GM23248 (cell line): Measurements from ENCODE around the gene EIPR1. TPM values are rescaled to one million over a fixed set of nuclear protein-coding genes. Genes with fewer than 3 reads are reported as not detected.

Experiments
- DNase-seq: peaks from one replicate; pipeline ENCODE4 v3.0.0-alpha.2; 2015
- H2AFZ ChIP-seq: fragments of 200-600 bp; sonication (generic); 2 replicates; pipeline ENCODE4 v1.6.1; 2016; ENCODE audit warnings: antibody characterized with exemption
- H3F3A ChIP-seq: fragments of 200-600 bp; sonication (generic); 2 replicates; pipeline ENCODE4 v1.6.1; 2016; ENCODE audit warnings: mild to moderate bottlenecking, antibody characterized with exemption, mixed run types; ENCODE audit not compliant: insufficient read depth
- H3K27ac ChIP-seq: fragments of 200-600 bp; sonication (generic); 2 replicates; pipeline ENCODE4 v1.5.1; 2016; ENCODE audit warnings: mild to moderate bottlenecking
- H3K27me3 ChIP-seq: fragments of 200-600 bp; sonication (generic); replicated peaks from 2 replicates; pipeline ENCODE4 v1.6.1; 2016; ENCODE audit warnings: mild to moderate bottlenecking; ENCODE audit not compliant: insufficient read depth
- H3K36me3 ChIP-seq: fragments of 200-600 bp; sonication (generic); 2 replicates; pipeline ENCODE4 v1.6.1; 2016; ENCODE audit warnings: low read depth, mild to moderate bottlenecking
- H3K4me1 ChIP-seq: fragments of 200-600 bp; sonication (generic); 2 replicates; pipeline ENCODE4 v1.6.1; 2016; ENCODE audit warnings: mild to moderate bottlenecking; ENCODE audit not compliant: insufficient read depth
- H3K4me2 ChIP-seq: fragments of 200-600 bp; sonication (generic); one replicate; pipeline ENCODE4 v1.6.1; 2016; ENCODE audit warnings: mild to moderate bottlenecking; ENCODE audit not compliant: unreplicated experiment
- H3K4me3 ChIP-seq: fragments of 200-600 bp; sonication (generic); 2 replicates; pipeline ENCODE4 v1.5.1; 2016; ENCODE audit warnings: mild to moderate bottlenecking
- H3K79me2 ChIP-seq: fragments of 200-600 bp; sonication (generic); 2 replicates; pipeline ENCODE4 v1.6.1; 2016; ENCODE audit warnings: mild to moderate bottlenecking; ENCODE audit not compliant: insufficient read depth
- H3K9ac ChIP-seq: fragments of 200-600 bp; sonication (generic); 2 replicates; pipeline ENCODE4 v1.6.1; 2016; ENCODE audit warnings: mild to moderate bottlenecking
- H3K9me2 ChIP-seq: fragments of 200-600 bp; sonication (generic); 2 replicates; pipeline ENCODE4 v1.6.1; 2016; ENCODE audit warnings: mixed run types, mild to moderate bottlenecking, moderate library complexity; ENCODE audit not compliant: insufficient read depth
- H3K9me3 ChIP-seq: fragments of 200-600 bp; sonication (generic); one replicate; pipeline ENCODE4 v1.6.1; 2017; ENCODE audit warnings: low read depth
- H4K20me1 ChIP-seq: fragments of 200-600 bp; sonication (generic); 2 replicates; pipeline ENCODE4 v1.6.0; 2016; ENCODE audit not compliant: insufficient read depth
- EZH2 ChIP-seq: fragments of 200-600 bp; sonication (generic); IDR thresholded peaks from 2 replicates; pipeline ENCODE4 v1.6.1; 2018; ENCODE audit warnings: antibody characterized with exemption, mild to moderate bottlenecking; ENCODE audit not compliant: insufficient read depth, poor library complexity, severe bottlenecking
- EZH2phosphoT487 ChIP-seq: fragments of 200-600 bp; sonication (generic); IDR thresholded peaks from 2 replicates; pipeline ENCODE4 v1.6.1; 2018; ENCODE audit warnings: antibody characterized with exemption, moderate library complexity, mild to moderate bottlenecking, low read depth; ENCODE audit not compliant: insufficient read depth
- WGBS, 2 experiments: methylation state at CpG; one replicate each; pipeline ENCODE4 v1.1.6; 2015 to 2017; ENCODE audit warnings: low lambda C conversion rate in 2 of 2, low coverage in 1 of 2; ENCODE audit errors: missing lambda C conversion rate in 2 of 2; 5-methylcytosine and 5-hydroxymethylcytosine counted together
- in situ Hi-C: fragments of 300-500 bp; cut with MboI; formaldehyde crosslinking; loops from 2 replicates; pipeline ENCODE4 v1.15.0; 2020
- polyA plus RNA-seq: library from polyadenylated mRNA; unstranded; fragments of >200 nt; fragmentation: Nextera tagmentation; extraction: Ambion mirVana; gene quantifications from 2 replicates; pipeline ENCODE4 v1.2.1, GENCODE V29; 2016
- total RNA-seq: library from RNA; depleted of rRNA; stranded (reverse); fragments of >200 nt; shearing (Covaris generic); gene quantifications from 2 replicates; pipeline ENCODE4 v1.2.3, GENCODE V29; 2014

EIPR1 gene
- total and polyA plus RNA-seq, 2 experiments from 2014 or later = 20.2 to 46.5 TPM

DNA sequence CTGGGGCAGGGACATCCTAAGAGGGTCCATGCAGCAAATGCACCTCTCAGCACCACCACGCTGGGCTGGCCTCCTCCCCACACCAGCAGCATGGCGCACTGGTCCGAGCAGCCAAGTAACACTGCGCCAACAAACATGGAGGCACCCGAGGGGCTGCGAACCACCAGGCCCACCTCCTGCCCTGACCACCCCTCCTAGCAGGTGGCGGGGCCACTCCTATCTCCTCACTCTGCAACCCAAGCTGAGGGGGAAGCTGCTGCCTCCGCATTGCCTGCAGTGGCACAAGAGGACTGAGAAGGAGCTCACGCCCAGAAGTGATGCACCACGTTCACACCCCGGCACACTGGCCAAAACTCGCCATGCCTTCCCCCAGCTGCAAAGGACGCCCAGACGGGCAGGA, 94.4 kb downstream of the EIPR1 start:
- Histone ChIP-seq H3K9me2 (no peaks in the 10 kb centered on the region), H3K27ac (no peak overlapping the region), H3K36me3 (no peaks in the 10 kb centered on the region), H3K79me2 (no peaks in the 10 kb centered on the region), H3K9ac (no peak overlapping the region), H2AFZ (no peak overlapping the region), H3K9me3 (no peaks in the 10 kb centered on the region), H3K4me1 (no peaks in the 10 kb centered on the region), H4K20me1 (no peaks in the 10 kb centered on the region), H3K27me3 (no peaks in the 10 kb centered on the region), H3K4me2 (no peak overlapping the region), H3K4me3 (no peak overlapping the region), H3F3A (no peaks in the 10 kb centered on the region)
- in situ Hi-C loops = no loop called here
- no peak for DNase-seq
- TF ChIP-seq EZH2phosphoT487 (no peak), EZH2 (no peak)
- 93 to 95% methylated on average over 14 of the region's 14 CpGs for WGBS, 2 experiments

DNA sequence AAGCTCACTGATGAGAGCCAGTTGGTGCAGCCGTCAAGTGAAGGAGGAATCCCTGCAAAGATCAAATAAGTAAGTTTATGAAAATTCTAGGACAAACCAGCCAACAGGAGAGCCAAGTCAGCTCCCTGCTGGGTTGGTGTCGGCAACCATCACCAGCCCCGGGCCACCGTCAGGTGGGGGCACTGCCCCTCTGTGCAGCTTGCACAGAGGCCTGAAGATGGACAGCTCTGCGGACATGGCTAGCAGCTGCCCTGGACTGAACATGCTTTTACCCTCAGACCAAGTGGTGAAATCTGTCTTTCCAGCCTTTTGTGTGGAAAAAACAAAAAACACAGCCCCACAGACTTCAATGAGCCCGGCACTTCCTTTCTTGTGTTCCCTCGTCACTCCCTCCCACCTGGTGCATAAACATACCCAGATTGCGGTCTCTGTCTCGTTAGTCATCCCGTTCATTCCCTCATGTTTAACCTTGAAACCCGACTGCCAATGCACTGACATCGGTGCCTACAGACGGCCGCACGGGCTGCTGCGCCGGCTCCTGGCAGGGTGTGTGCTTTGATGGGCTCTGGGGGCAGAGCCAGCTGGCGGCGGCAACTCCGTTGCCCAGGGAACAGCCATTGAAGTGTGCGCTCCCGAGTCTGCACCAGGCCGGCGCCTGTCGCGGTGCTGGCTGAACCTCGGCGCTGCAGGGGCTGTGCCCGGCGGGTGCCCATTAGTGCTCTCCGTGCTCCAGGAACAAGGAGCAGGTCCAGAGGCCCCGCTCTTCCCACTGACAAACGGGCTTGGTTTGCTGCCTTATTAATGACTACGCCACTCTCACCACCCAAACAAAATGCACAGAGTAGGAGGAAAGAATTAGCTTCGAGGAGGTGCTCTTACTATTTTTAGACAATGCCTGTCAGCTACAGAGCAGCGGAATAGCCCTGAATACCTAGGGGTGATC, 95.3 kb downstream of the EIPR1 start:
- Histone ChIP-seq H3K27me3 (no peaks in the 10 kb centered on the region), H3K9ac (no peak overlapping the region), H3K4me1 (no peaks in the 10 kb centered on the region), H3K36me3 (no peaks in the 10 kb centered on the region), H4K20me1 (no peaks in the 10 kb centered on the region), H3K79me2 (no peaks in the 10 kb centered on the region), H3K4me3 (no peak overlapping the region), H2AFZ (no peak overlapping the region), H3K9me3 (no peaks in the 10 kb centered on the region), H3K9me2 (no peaks in the 10 kb centered on the region), H3K27ac (no peak overlapping the region), H3F3A (no peaks in the 10 kb centered on the region), H3K4me2 (no peak overlapping the region)
- WGBS, 2 experiments = 84 to 88% methylated on average over 34 to 36 of the region's 36 CpGs
- TF ChIP-seq EZH2 = no peak
- TF ChIP-seq EZH2phosphoT487 = no peak
- no peak for DNase-seq
- in situ Hi-C loops = no loop called here

DNA sequence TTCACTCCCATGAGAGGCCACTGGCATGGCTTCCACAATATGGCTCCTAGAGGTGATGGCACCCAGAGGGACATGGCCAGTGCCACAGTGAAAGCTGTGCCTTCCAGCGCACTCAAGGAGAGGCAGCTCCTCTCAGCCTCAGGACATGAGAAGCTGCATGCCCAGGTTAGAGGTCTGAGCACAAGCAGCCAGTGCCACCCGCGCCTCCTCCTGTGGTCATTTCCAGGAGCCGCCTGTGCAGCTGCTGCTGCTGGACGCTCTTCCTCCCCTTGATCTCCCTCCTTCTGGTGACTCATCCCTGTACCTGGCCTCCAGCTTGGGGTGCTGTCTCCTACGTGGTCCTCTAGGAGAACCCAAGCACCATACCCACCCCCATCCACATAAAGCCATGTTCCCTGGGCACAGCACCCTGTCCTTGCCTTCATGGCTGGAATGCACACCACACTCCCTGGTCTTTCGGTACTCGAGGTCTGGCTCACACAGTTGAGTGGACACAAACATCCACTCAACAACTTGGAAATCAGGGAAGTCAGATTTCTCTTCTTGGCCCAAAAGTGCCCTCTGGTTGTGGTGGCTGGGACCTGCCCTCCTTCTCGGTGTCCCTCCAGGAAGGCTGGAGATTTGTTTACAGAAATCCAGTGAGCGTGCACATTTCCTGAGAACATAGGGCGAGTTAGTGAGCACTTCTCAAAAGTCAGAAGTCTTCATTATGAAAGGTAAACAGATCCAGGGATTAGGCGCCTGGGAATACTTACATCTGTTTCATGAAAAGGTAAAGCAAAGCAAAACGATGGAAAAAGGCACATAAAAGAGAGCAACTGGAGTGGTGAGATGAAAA, 96.7 kb downstream of the EIPR1 start:
- Histone ChIP-seq H3K4me2 (no peak overlapping the region), H2AFZ (no peak overlapping the region), H3K9me3 (no peaks in the 10 kb centered on the region), H3K4me3 (no peak overlapping the region), H4K20me1 (no peaks in the 10 kb centered on the region), H3K27me3 (no peaks in the 10 kb centered on the region), H3F3A (no peaks in the 10 kb centered on the region), H3K4me1 (no peaks in the 10 kb centered on the region), H3K36me3 (no peaks in the 10 kb centered on the region), H3K9me2 (no peaks in the 10 kb centered on the region), H3K9ac (no peak overlapping the region), H3K27ac (no peak overlapping the region), H3K79me2 (peaks cover 7% of the 10 kb centered on the region; the same call in 1 of the 2 replicates)
- WGBS, 2 experiments = 97 to 99% methylated on average over 13 of the region's 13 CpGs
- TF ChIP-seq EZH2 = no peak
- no peak for TF ChIP-seq EZH2phosphoT487
- DNase-seq = no peak
- in situ Hi-C loops = no loop called here

DNA sequence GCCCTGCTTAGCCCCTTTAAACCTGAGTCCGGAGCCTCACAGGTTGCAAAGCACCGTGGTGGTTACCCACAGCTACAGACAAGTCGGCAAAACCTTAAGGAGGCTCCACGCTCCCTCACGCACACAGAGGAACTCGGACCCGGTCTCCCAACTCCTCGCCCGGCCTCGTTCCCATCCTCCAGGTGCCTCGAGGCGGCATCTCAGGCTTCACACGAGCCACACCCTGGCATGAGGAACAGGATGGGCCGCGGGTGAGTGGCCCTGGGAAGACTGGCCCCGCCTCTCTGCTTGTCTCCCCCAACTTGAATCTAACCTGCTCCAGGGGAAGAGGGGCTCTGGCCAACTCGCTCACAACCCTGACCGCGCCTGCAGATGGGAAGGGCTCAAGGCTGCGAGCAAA, 97.4 kb downstream of the EIPR1 start:
- no peaks in the 10 kb centered on the region for H3K4me1 ChIP-seq
- H3K9me2 ChIP-seq = no peaks in the 10 kb centered on the region
- no peak for DNase-seq
- no peak overlapping the region for H3K4me2 ChIP-seq
- no peaks in the 10 kb centered on the region for H3K36me3 ChIP-seq
- H4K20me1 ChIP-seq = no peaks in the 10 kb centered on the region
- no peaks in the 10 kb centered on the region for H3F3A ChIP-seq
- H3K9ac ChIP-seq = no peak overlapping the region
- no peaks in the 10 kb centered on the region for H3K9me3 ChIP-seq
- WGBS, 2 experiments = 87 to 88% methylated on average over 20 of the region's 20 CpGs
- TF ChIP-seq EZH2 (no peak), EZH2phosphoT487 (no peak)
- H2AFZ ChIP-seq = no peak overlapping the region
- no peaks in the 10 kb centered on the region for H3K27me3 ChIP-seq
- peaks cover 8% of the 10 kb centered on the region; the same call in 1 of the 2 replicates for H3K79me2 ChIP-seq
- H3K4me3 ChIP-seq = no peak overlapping the region
- in situ Hi-C loops = no loop called here
- no peak overlapping the region for H3K27ac ChIP-seq
